HG03097 (cell line): Measurements from ENCODE around the gene ERBB3.
A peak's percentile ranks its signal among the peaks of the same experiment; 100 is the strongest.
"Not testable (repeated sequence)": the region's sequence is repeated elsewhere in the genome, so short reads cannot be mapped to it uniquely, and the experiment has no call there.

Experiments used
- ATAC-seq: cut with Tn5 transposase; IDR thresholded peaks from one replicate; pipeline ENCODE4 v1.9.1; 2021; ENCODE audit not compliant: unreplicated experiment, low FRiP score

Gene ERBB3

GRCh38 chr12:56079723-56080555, at the start of gene ERBB3:
ERBB3 (plus strand) TSS chr12:56080165; CDS start chr12:56080301, 136 bp downstream.
- no peak for ATAC-seq

- ATAC-seq = no peak
These were observed 48.0 kb upstream of the ERBB3 start for GRCh38 chr12:56031987-56032386.

GRCh38 chr12:56034586-56035332, 45.2 kb upstream of the ERBB3 start:
- no peak for ATAC-seq

- ATAC-seq = no peak
These were observed 42.8 kb upstream of the ERBB3 start for GRCh38 chr12:56037161-56037560.

- no peak for ATAC-seq
These were observed 41.8 kb upstream of the ERBB3 start for GRCh38 chr12:56038022-56038655.

- no peak for ATAC-seq
These were observed 39.8 kb upstream of the ERBB3 start for GRCh38 chr12:56040151-56040550.

- peak; percentile 17 for ATAC-seq
These were observed 38.9 kb upstream of the ERBB3 start for GRCh38 chr12:56040963-56041551.

- ATAC-seq = peak; percentile 89
These were observed 38.2 kb upstream of the ERBB3 start, which contains the start of gene RPS26 for GRCh38 chr12:56041552-56042429. RPS26 (plus strand) TSS chr12:56041918; CDS start chr12:56042167, 249 bp downstream.

- ATAC-seq = not testable (repeated sequence)
These were observed 37.5 kb upstream of the ERBB3 start for GRCh38 chr12:56042430-56042813.

- no peak for ATAC-seq
These were observed 37.1 kb upstream of the ERBB3 start for GRCh38 chr12:56042843-56043242.

GRCh38 chr12:56046027-56046780, 33.8 kb upstream of the ERBB3 start:
- no peak for ATAC-seq

- no peak for ATAC-seq
These were observed 26.5 kb upstream of the ERBB3 start for GRCh38 chr12:56053407-56053893.

GRCh38 chr12:56059964-56060363, 20.0 kb upstream of the ERBB3 start:
- not testable (repeated sequence) for ATAC-seq

- ATAC-seq = no peak
These were observed 18.0 kb upstream of the ERBB3 start for GRCh38 chr12:56061982-56062381.

- ATAC-seq = no peak
These were observed 17.0 kb upstream of the ERBB3 start for GRCh38 chr12:56062996-56063395.

GRCh38 chr12:56071648-56072047, 8.3 kb upstream of the ERBB3 start:
- ATAC-seq = no peak

GRCh38 chr12:56074396-56074795, 5.6 kb upstream of the ERBB3 start:
- ATAC-seq = no peak

GRCh38 chr12:56077966-56078365, 2.0 kb upstream of the ERBB3 start:
- not testable (repeated sequence) for ATAC-seq

- ATAC-seq = no peak
These were observed 1.5 kb upstream of the ERBB3 start for GRCh38 chr12:56078427-56078826.
